Activated CD8-positive, alpha-beta memory T cell treated with anti-CD3 and anti-CD28 coated beads for 36 hours (primary cell): Measurements from ENCODE around the gene PSMG3. TPM values are rescaled to one million over a fixed set of nuclear protein-coding genes. Genes with fewer than 3 reads are reported as not detected.

ENCODE experiments used
- CTCF ChIA-PET: fragments of 350-600 bp; sonication (Branson Sonifier 250); formaldehyde crosslinking; loops from one replicate; lab custom pipeline; 2021; ENCODE audit warnings: antibody characterized with exemption; lab: Charles Lee
- POLR2A ChIA-PET: fragments of 350-600 bp; sonication (Branson Sonifier 250); formaldehyde crosslinking; loops from one replicate; lab custom pipeline; 2021; ENCODE audit warnings: antibody characterized with exemption; lab: Charles Lee
- total RNA-seq, 2 experiments: library from RNA; stranded (reverse); gene quantifications; one replicate each; pipeline ENCODE4 v1.2.3, GENCODE V29; 2021

Gene PSMG3
- total RNA-seq, 2 experiments from 2014 or later: 69.9 to 74.6 TPM

GRCh38 chr7:1597791-1598190, 28.0 kb upstream of the PSMG3 start:
- CTCF ChIA-PET: no interaction called here
- POLR2A ChIA-PET: no interaction called here

- ChIA-PET CTCF (no interaction called here), POLR2A (interaction anchor here (0.6 kb wide), 1 partner anchor 343 kb away, joined by 4 read pairs; no protein-coding TSS in a partner anchor)
Observed at GRCh38 chr7:1597066-1597760, 27.4 kb upstream of the PSMG3 start.

- CTCF ChIA-PET: no interaction called here
- POLR2A ChIA-PET: interaction anchor here (0.6 kb wide), 1 partner anchor 344 kb away, joined by 4 read pairs; no protein-coding TSS in a partner anchor
Observed at GRCh38 chr7:1596181-1597043, 26.6 kb upstream of the PSMG3 start.

- CTCF ChIA-PET: no interaction called here
Observed at GRCh38 chr7:1595636-1596035, 25.8 kb upstream of the PSMG3 start.

GRCh38 chr7:1595027-1595426, 25.2 kb upstream of the PSMG3 start:
- CTCF ChIA-PET: no interaction called here
- POLR2A ChIA-PET: no interaction called here

More at GRCh38 chr7:1595636-1596035, 25.8 kb upstream of the PSMG3 start:
- POLR2A ChIA-PET: no interaction called here

- ChIA-PET CTCF (no interaction called here), POLR2A (no interaction called here)
Observed at GRCh38 chr7:1593904-1594421, 24.1 kb upstream of the PSMG3 start.

- ChIA-PET POLR2A (interaction anchor here (0.6 kb wide), 1 partner anchor 137 kb away, joined by 4 read pairs; no protein-coding TSS in a partner anchor), CTCF (interaction anchor here (1.1 kb wide), 1 partner anchor 602 kb away, joined by 3 read pairs; no protein-coding TSS in a partner anchor)
Observed at GRCh38 chr7:1593091-1593866, 23.4 kb upstream of the PSMG3 start.

GRCh38 chr7:1592299-1592871, 22.6 kb upstream of the PSMG3 start:
- ChIA-PET CTCF (interaction anchor here (1.1 kb wide), 1 partner anchor 602 kb away, joined by 3 read pairs; no protein-coding TSS in a partner anchor), POLR2A (interaction anchor here (0.5 kb wide), 2 partner anchors 35 to 184 kb away, joined by 3 read pairs; no protein-coding TSS in a partner anchor)

- POLR2A ChIA-PET: interaction anchor here (0.5 kb wide), 2 partner anchors 35 to 185 kb away, joined by 3 read pairs; no protein-coding TSS in a partner anchor
- CTCF ChIA-PET: interaction anchor here (1.1 kb wide), 1 partner anchor 603 kb away, joined by 3 read pairs; no protein-coding TSS in a partner anchor
Observed at GRCh38 chr7:1591876-1592275, 22.0 kb upstream of the PSMG3 start.

- CTCF ChIA-PET: no interaction called here
- POLR2A ChIA-PET: no interaction called here
Observed at GRCh38 chr7:1591396-1591795, 21.6 kb upstream of the PSMG3 start.

- ChIA-PET POLR2A (no interaction called here), CTCF (no interaction called here)
Observed at GRCh38 chr7:1590887-1591286, 21.1 kb upstream of the PSMG3 start.

GRCh38 chr7:1590476-1590875, 20.6 kb upstream of the PSMG3 start:
- CTCF ChIA-PET: no interaction called here

GRCh38 chr7:1588978-1589377, 19.1 kb upstream of the PSMG3 start:
- CTCF ChIA-PET: interaction anchor here (1.4 kb wide), 1 partner anchor 10 kb away, joined by 3 read pairs; no protein-coding TSS in a partner anchor
- POLR2A ChIA-PET: no interaction called here

More at GRCh38 chr7:1590476-1590875, 20.6 kb upstream of the PSMG3 start:
- POLR2A ChIA-PET: no interaction called here

GRCh38 chr7:1587738-1588137, 17.9 kb upstream of the PSMG3 start:
- ChIA-PET CTCF (no interaction called here), POLR2A (no interaction called here)

- POLR2A ChIA-PET: no interaction called here
- CTCF ChIA-PET: no interaction called here
Observed at GRCh38 chr7:1586827-1587705, 17.2 kb upstream of the PSMG3 start.

GRCh38 chr7:1586126-1586826, 16.4 kb upstream of the PSMG3 start:
- ChIA-PET CTCF (interaction anchor here (0.6 kb wide), 1 partner anchor 640 kb away, joined by 3 read pairs; no protein-coding TSS in a partner anchor), POLR2A (no interaction called here)
